Vagina (tissue), 2 donors: ENCODE data around the gene NACC2.

Source experiments
- POLR2A ChIP-seq, 2 donors: fragments of 450-650 bp; IDR thresholded peaks; one replicate each; pipeline ENCODE4 v1.6.1; 2017; ENCODE audit warnings: antibody characterized with exemption in 2 of 2, mild to moderate bottlenecking in 2 of 2, moderate library complexity in 2 of 2
- TF ChIP-seq, protein P1 (sequence below), 3 experiments: fragments of 450-650 bp in 2 of 3; fragments of 200-600 bp in 1 of 3; sonication (generic) in 1 of 3; IDR thresholded peaks; one replicate each; pipeline ENCODE4 v1.5.1; 2017 to 2019; ENCODE audit warnings: antibody characterized with exemption in 3 of 3, mild to moderate bottlenecking in 2 of 3, moderate library complexity in 2 of 3

DNA sequence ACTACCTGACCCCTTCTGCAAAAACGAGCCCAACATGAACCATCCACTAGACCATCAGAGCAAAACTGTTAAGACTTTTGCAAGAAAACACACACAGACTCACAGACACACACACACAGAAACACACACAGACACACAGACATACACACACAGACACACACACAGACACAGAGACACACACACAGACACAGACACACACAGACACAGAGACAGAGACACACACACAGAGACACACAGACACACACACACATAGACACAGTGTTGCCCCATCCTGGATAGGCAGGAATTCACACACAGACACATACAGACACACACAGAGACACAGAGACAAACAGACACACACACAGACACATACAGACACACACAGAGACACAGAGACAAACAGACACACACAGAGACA is 52.5 kb downstream of the NACC2 start:
- TF ChIP-seq, protein P1, sequence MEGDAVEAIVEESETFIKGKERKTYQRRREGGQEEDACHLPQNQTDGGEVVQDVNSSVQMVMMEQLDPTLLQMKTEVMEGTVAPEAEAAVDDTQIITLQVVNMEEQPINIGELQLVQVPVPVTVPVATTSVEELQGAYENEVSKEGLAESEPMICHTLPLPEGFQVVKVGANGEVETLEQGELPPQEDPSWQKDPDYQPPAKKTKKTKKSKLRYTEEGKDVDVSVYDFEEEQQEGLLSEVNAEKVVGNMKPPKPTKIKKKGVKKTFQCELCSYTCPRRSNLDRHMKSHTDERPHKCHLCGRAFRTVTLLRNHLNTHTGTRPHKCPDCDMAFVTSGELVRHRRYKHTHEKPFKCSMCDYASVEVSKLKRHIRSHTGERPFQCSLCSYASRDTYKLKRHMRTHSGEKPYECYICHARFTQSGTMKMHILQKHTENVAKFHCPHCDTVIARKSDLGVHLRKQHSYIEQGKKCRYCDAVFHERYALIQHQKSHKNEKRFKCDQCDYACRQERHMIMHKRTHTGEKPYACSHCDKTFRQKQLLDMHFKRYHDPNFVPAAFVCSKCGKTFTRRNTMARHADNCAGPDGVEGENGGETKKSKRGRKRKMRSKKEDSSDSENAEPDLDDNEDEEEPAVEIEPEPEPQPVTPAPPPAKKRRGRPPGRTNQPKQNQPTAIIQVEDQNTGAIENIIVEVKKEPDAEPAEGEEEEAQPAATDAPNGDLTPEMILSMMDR (IDR thresholded peaks at IDR 0.05), result no peak
- TF ChIP-seq POLR2A (IDR thresholded peaks at IDR 0.05), result no peak
